DND-41 (cell line): Measurements from ENCODE around the gene ANXA2.

Experiments used
- CTCF ChIP-seq: IDR thresholded peaks from 2 replicates; pipeline ENCODE4 v1.5.1; 2012; ENCODE audit warnings: borderline replicate concordance, low read length, moderate library complexity, mild to moderate bottlenecking; ENCODE audit not compliant: poor library complexity, severe bottlenecking; ENCODE audit errors: extremely low read depth
- EZH2 ChIP-seq: IDR thresholded peaks from 3 replicates; pipeline ENCODE4 v1.6.1; 2012; ENCODE audit warnings: borderline replicate concordance, low read depth, mild to moderate bottlenecking, moderate library complexity, low read length, inconsistent platforms; ENCODE audit not compliant: severe bottlenecking

- TF ChIP-seq CTCF (no peak), EZH2 (no peak)
These were observed 18.6 kb downstream of the ANXA2 start for GRCh38 chr15:60379185-60379524.
